Trophoblast cell (in vitro differentiated cells and primary cell): ENCODE data around the gene SIRPA.

Experiments
- DNase-seq, 2 donors: peaks; one replicate each; pipeline ENCODE4 v3.0.0-alpha.2; 2016
- H2AFZ ChIP-seq: 2 replicates; pipeline ENCODE4 v1.6.1; 2013; ENCODE audit warnings: low read length, moderate library complexity, mild to moderate bottlenecking; ENCODE audit not compliant: insufficient read depth, poor library complexity
- H2AK5ac ChIP-seq: 2 replicates; pipeline ENCODE4 v1.6.1; 2013; ENCODE audit warnings: mild to moderate bottlenecking, low read length
- H2BK120ac ChIP-seq: 2 replicates; pipeline ENCODE4 v1.6.1; 2013; ENCODE audit warnings: low read length, mild to moderate bottlenecking, moderate library complexity; ENCODE audit not compliant: insufficient read depth, poor library complexity
- H2BK12ac ChIP-seq: 2 replicates; pipeline ENCODE4 v1.6.1; 2013; ENCODE audit warnings: mild to moderate bottlenecking, low read length, moderate library complexity
- H2BK5ac ChIP-seq: 2 replicates; pipeline ENCODE4 v1.6.1; 2013; ENCODE audit warnings: low read length, low read depth, moderate library complexity, mild to moderate bottlenecking; ENCODE audit not compliant: poor library complexity
- H3K14ac ChIP-seq: 2 replicates; pipeline ENCODE4 v1.6.1; 2013; ENCODE audit warnings: mild to moderate bottlenecking, low read length
- H3K18ac ChIP-seq: 2 replicates; pipeline ENCODE4 v1.6.1; 2013; ENCODE audit warnings: mild to moderate bottlenecking, low read length
- H3K23ac ChIP-seq: 2 replicates; pipeline ENCODE4 v1.6.1; 2013; ENCODE audit warnings: low read length
- H3K27ac ChIP-seq: 2 replicates; pipeline ENCODE4 v1.5.1; 2013; ENCODE audit warnings: low read depth, mild to moderate bottlenecking, inconsistent platforms, low read length, moderate library complexity
- H3K27me3 ChIP-seq: 2 replicates; pipeline ENCODE4 v1.6.1; 2013; ENCODE audit warnings: inconsistent platforms, mild to moderate bottlenecking, low read length, moderate library complexity; ENCODE audit not compliant: insufficient read depth
- H3K36me3 ChIP-seq, 2 experiments: 1 replicate in 1 of 2; 2 replicates in 1 of 2; pipeline ENCODE4 v1.6.1; 2013; ENCODE audit warnings: low read length in 2 of 2, mild to moderate bottlenecking in 2 of 2, moderate library complexity in 1 of 2; ENCODE audit not compliant: insufficient read depth in 2 of 2, control insufficient read depth in 1 of 2
- H3K4ac ChIP-seq: 2 replicates; pipeline ENCODE4 v1.6.1; 2013; ENCODE audit warnings: low read depth, mild to moderate bottlenecking, low read length, moderate library complexity
- H3K4me1 ChIP-seq, 2 experiments: 1 replicate in 1 of 2; 2 replicates in 1 of 2; pipeline ENCODE4 v1.6.1; 2013; ENCODE audit warnings: low read length in 2 of 2, mild to moderate bottlenecking in 2 of 2, moderate library complexity in 1 of 2; ENCODE audit not compliant: insufficient read depth in 2 of 2, control insufficient read depth in 1 of 2
- H3K4me2 ChIP-seq: 2 replicates; pipeline ENCODE4 v1.6.1; 2013; ENCODE audit warnings: inconsistent platforms, mild to moderate bottlenecking, low read length, moderate library complexity
- H3K4me3 ChIP-seq: 2 replicates; pipeline ENCODE4 v1.5.1; 2013; ENCODE audit warnings: mild to moderate bottlenecking, low read depth, low read length, inconsistent platforms
- H3K79me1 ChIP-seq: one replicate; pipeline ENCODE4 v1.6.1; 2013; ENCODE audit warnings: low read length
- H3K79me2 ChIP-seq: 2 replicates; pipeline ENCODE4 v1.6.1; 2013; ENCODE audit warnings: low read length, mild to moderate bottlenecking; ENCODE audit not compliant: control insufficient read depth, insufficient read depth, poor library complexity
- H3K9ac ChIP-seq: 2 replicates; pipeline ENCODE4 v1.6.1; 2013; ENCODE audit warnings: mild to moderate bottlenecking, low read length
- H3K9me3 ChIP-seq: 2 replicates; pipeline ENCODE4 v1.6.1; 2013; ENCODE audit warnings: low read depth, mild to moderate bottlenecking, control low read depth, inconsistent platforms, low read length; ENCODE audit not compliant: insufficient read depth
- H4K12ac ChIP-seq: 2 replicates; pipeline ENCODE4 v1.6.1; 2013; ENCODE audit warnings: low read depth, mild to moderate bottlenecking, low read length, moderate library complexity
- H4K8ac ChIP-seq: 2 replicates; pipeline ENCODE4 v1.6.1; 2013; ENCODE audit warnings: low read depth, mild to moderate bottlenecking, low read length, moderate library complexity
- H4K91ac ChIP-seq: one replicate; pipeline ENCODE4 v1.6.1; 2013; ENCODE audit warnings: low read depth, mild to moderate bottlenecking, low read length, moderate library complexity
- WGBS: extraction: QIAGEN DNeasy Blood & Tissue Kit; methylation state at CpG from one replicate; pipeline ENCODE4 v1.1.7; 2013; ENCODE audit warnings: missing lambda C conversion rate; ENCODE audit not compliant: insufficient read length, insufficient coverage; ENCODE audit errors: extremely low coverage; 5-methylcytosine and 5-hydroxymethylcytosine counted together

The SIRPA gene

DNA sequence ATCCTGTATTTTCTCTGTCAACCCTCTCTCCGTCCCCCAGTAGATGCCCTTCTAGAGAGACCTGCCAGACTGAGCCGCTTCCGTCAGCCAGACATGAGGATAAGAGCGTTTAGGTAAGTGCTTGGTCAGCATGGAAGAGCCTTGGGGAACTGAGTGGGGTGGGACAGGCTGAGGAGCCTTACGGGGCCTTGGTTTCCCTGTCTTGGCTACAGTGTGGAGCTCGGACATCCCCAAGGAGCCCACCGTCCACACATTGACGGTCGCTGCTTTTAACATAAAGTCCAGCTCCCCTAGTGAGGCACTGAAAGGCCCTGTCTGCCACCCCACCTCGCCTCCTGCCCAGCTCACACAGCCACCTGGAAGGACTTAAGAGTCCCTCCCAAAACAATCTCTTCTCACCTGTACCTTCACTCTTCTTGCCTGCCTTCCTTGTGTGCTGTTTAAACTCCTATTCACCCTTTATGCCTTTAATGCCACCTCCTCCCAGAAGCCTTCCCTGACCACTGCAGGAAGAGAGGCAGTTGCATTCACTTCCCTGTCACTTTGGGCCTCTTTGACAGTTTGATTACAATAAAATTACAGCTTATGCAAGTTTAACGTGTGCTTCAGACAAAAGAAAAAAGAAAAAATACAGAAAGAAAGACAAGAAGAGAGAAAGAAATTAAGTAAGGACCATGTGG lies 56.4 kb downstream of the SIRPA start:
- Histone ChIP-seq H4K8ac (no peak overlapping the region), H2BK120ac (no peak overlapping the region)
- no CpG with 5 or more reads among the region's 11 CpGs for WGBS

DNA sequence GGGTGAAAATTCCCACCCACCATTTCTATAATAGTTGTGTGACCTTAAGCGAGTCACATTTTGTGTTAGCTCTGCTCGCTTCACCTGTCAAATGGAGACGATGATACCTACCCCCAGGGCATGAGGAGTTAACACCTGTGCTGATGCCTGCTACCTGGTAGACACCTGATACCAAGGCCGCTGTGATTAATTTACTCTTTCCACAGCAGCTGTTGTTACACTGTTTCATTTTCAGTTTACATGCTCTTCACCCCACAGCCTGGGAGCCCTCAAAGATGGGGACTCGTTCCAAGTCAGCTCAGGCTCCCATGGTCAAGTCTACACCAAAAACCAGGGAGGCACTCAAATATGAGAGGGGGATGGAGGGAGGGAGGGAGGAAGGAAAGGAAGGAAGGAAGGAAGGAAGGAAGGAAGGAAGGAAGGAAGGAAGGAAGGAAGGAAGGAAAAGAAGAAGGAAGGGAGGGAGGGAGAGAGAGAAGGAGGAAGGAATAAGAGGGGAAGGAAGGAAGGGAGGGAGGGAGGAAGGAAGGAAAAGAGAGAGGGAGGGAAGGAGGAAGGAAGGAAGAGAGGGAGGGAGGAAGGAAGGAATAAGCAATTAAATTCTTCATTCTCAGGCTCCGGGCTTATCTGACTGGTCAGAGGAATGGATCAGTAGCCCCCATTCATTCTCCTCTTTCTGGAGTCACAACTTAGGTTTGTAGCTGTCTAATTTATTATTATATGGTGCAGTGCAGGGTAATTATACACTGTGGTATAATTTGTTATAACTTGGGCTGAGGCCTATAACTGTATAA lies 57.7 kb downstream of the SIRPA start:
- H3K4ac ChIP-seq: no peak overlapping the region
- H2BK12ac ChIP-seq: no peak overlapping the region
- no peaks in the 10 kb centered on the region for H3K9me3 ChIP-seq
- H4K91ac ChIP-seq: no peak overlapping the region
- no peak overlapping the region for H3K27ac ChIP-seq
- no peaks in the 10 kb centered on the region for H3K79me1 ChIP-seq
- H2AFZ ChIP-seq: no peak overlapping the region
- H3K79me2 ChIP-seq: no peaks in the 10 kb centered on the region
- H2AK5ac ChIP-seq: no peak overlapping the region
- H3K36me3 ChIP-seq: no peaks in the 10 kb centered on the region
- no peak overlapping the region for H3K4me2 ChIP-seq
- no peaks in the 10 kb centered on the region for H3K4me1 ChIP-seq
- no peak overlapping the region for H3K14ac ChIP-seq
- H3K23ac ChIP-seq: no peak overlapping the region
- WGBS: no CpG with 5 or more reads among the region's 6 CpGs
- H4K8ac ChIP-seq: no peak overlapping the region
- no peak for DNase-seq
- H3K27me3 ChIP-seq: no peaks in the 10 kb centered on the region
- no peak overlapping the region for H3K9ac ChIP-seq
- no peak overlapping the region for H3K4me3 ChIP-seq
- no peak overlapping the region for H2BK5ac ChIP-seq
- no peak overlapping the region for H4K12ac ChIP-seq
- H3K18ac ChIP-seq: no peak overlapping the region
- H2BK120ac ChIP-seq: no peak overlapping the region

More for the DNA sequence above, 56.4 kb downstream of the SIRPA start:
- no peak overlapping the region for H3K23ac ChIP-seq
- no peak overlapping the region for H3K14ac ChIP-seq
- no peak overlapping the region for H3K27ac ChIP-seq
- H4K91ac ChIP-seq: no peak overlapping the region
- H3K4me1 ChIP-seq: peaks cover 2 to 6% of the 10 kb centered on the region in 2 experiments
- no peak for DNase-seq
- H3K27me3 ChIP-seq: no peaks in the 10 kb centered on the region
- H2BK5ac ChIP-seq: no peak overlapping the region
- H2AK5ac ChIP-seq: no peak overlapping the region
- no peak overlapping the region for H4K12ac ChIP-seq
- H3K4me3 ChIP-seq: no peak overlapping the region
- no peak overlapping the region for H3K4ac ChIP-seq
- no peak overlapping the region for H3K4me2 ChIP-seq
- H2AFZ ChIP-seq: no peak overlapping the region
- no peak overlapping the region for H2BK12ac ChIP-seq
- H3K9me3 ChIP-seq: no peaks in the 10 kb centered on the region
- H3K79me1 ChIP-seq: no peaks in the 10 kb centered on the region
- H3K36me3 ChIP-seq: no peaks in the 10 kb centered on the region
- no peak overlapping the region for H3K18ac ChIP-seq
- H3K9ac ChIP-seq: no peak overlapping the region
- H3K79me2 ChIP-seq: no peaks in the 10 kb centered on the region

DNA sequence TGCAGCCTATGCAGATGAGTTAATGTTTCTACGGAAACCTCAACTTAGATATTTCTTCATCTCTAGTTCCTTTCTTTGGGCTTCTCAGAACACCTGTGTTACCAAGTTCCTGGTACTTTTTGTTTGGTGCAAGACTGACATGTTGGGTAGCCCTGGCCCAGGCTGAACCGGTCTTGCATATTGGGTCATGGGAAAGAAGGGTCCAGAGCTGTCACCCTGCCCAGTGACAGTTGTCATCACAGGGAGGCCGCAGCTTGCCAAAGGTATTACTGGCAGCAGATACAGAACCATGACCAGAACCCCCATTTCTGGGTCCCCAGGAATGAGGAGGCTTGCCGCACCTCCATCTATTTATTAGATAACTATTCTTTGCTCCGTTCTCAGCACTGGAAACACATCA lies 58.4 kb downstream of the SIRPA start:
- Histone ChIP-seq H2BK12ac (no peak overlapping the region), H3K4me1 (no peaks in the 10 kb centered on the region), H4K8ac (no peak overlapping the region), H3K9ac (no peak overlapping the region), H3K79me2 (no peaks in the 10 kb centered on the region), H3K4me3 (no peak overlapping the region), H3K23ac (no peak overlapping the region), H3K27ac (no peak overlapping the region), H3K14ac (no peak overlapping the region), H3K9me3 (no peaks in the 10 kb centered on the region), H2AK5ac (no peak overlapping the region), H3K79me1 (no peaks in the 10 kb centered on the region), H3K4ac (no peak overlapping the region), H3K4me2 (no peak overlapping the region), H3K36me3 (no peaks in the 10 kb centered on the region), H3K18ac (no peak overlapping the region), H3K27me3 (no peaks in the 10 kb centered on the region), H2BK120ac (no peak overlapping the region), H2AFZ (no peak overlapping the region), H4K91ac (no peak overlapping the region), H2BK5ac (no peak overlapping the region), H4K12ac (no peak overlapping the region)
- DNase-seq: no peak
- WGBS: no CpG with 5 or more reads among the region's 5 CpGs

DNA sequence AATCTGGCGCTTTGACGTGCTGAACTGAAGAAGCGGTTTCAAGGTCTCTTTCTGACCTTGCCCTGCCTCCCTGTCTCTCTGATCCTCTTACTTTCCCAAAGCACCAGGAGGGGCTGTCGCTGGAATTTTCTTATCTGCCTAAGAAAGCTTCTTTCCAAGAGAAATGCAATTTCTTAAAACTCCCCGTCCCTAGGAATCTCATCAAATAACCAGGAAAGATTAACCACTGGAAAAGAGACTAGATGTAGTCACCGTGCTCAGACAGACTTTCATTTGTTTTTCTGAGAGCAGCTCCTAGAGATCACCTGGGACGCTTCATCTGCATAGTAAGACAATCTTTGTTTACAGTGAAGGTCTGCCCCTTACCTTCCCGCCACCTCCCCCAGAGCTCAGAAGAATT lies 60.0 kb downstream of the SIRPA start:
- Histone ChIP-seq H3K36me3 (no peaks in the 10 kb centered on the region), H3K23ac (no peak overlapping the region), H4K12ac (no peak overlapping the region), H3K4me1 (no peaks in the 10 kb centered on the region), H3K4me3 (no peak overlapping the region), H3K4ac (no peak overlapping the region), H2AFZ (no peak overlapping the region), H2BK5ac (no peak overlapping the region), H2AK5ac (no peak overlapping the region), H3K9me3 (no peaks in the 10 kb centered on the region), H3K79me2 (no peaks in the 10 kb centered on the region), H4K91ac (no peak overlapping the region), H4K8ac (no peak overlapping the region), H3K14ac (no peak overlapping the region), H3K27me3 (no peaks in the 10 kb centered on the region), H2BK120ac (no peak overlapping the region), H2BK12ac (no peak overlapping the region), H3K79me1 (no peaks in the 10 kb centered on the region), H3K9ac (no peak overlapping the region), H3K18ac (no peak overlapping the region), H3K4me2 (no peak overlapping the region), H3K27ac (no peak overlapping the region)
- DNase-seq: no peak
- no CpG with 5 or more reads among the region's 8 CpGs for WGBS
